Kidney epithelial cell (primary cell): Measurements from ENCODE around the gene SLC35F3. TPM values are rescaled to one million over a fixed set of nuclear protein-coding genes. Genes with fewer than 3 reads are reported as not detected.

ENCODE experiments used
- DNase-seq: peaks from one replicate; pipeline ENCODE4 v3.0.0-alpha.2; 2010; ENCODE audit warnings: low read depth
- H3K27me3 ChIP-seq: 2 replicates; pipeline ENCODE4 v1.6.0; 2011; ENCODE audit warnings: low read length; ENCODE audit not compliant: control insufficient read depth, insufficient read depth
- H3K36me3 ChIP-seq: 2 replicates; pipeline ENCODE4 v1.5.1; 2011; ENCODE audit warnings: low read length; ENCODE audit not compliant: control insufficient read depth, insufficient read depth
- H3K4me3 ChIP-seq: 2 replicates; pipeline ENCODE4 v1.5.1; 2011; ENCODE audit warnings: low read depth, mild to moderate bottlenecking, control low read depth, low read length
- total RNA-seq: library from RNA; depleted of rRNA; stranded (reverse); fragments of >200 nt; gene quantifications from 2 replicates; pipeline ENCODE4 v1.2.3, GENCODE V29; 2015
- TF ChIP-seq, protein P1 (sequence below): IDR thresholded peaks from 2 replicates; pipeline ENCODE4 v1.5.1; 2011; ENCODE audit warnings: mild to moderate bottlenecking, moderate library complexity, low read length, control low read depth, inconsistent platforms; ENCODE audit not compliant: insufficient read depth, poor library complexity, severe bottlenecking

The SLC35F3 gene
- total RNA-seq, 1 donor from 2014 or later = 1.1 TPM

GRCh38 chr1:234309243-234309597 is 404.7 kb downstream of the SLC35F3 start:
- TF ChIP-seq, protein P1, sequence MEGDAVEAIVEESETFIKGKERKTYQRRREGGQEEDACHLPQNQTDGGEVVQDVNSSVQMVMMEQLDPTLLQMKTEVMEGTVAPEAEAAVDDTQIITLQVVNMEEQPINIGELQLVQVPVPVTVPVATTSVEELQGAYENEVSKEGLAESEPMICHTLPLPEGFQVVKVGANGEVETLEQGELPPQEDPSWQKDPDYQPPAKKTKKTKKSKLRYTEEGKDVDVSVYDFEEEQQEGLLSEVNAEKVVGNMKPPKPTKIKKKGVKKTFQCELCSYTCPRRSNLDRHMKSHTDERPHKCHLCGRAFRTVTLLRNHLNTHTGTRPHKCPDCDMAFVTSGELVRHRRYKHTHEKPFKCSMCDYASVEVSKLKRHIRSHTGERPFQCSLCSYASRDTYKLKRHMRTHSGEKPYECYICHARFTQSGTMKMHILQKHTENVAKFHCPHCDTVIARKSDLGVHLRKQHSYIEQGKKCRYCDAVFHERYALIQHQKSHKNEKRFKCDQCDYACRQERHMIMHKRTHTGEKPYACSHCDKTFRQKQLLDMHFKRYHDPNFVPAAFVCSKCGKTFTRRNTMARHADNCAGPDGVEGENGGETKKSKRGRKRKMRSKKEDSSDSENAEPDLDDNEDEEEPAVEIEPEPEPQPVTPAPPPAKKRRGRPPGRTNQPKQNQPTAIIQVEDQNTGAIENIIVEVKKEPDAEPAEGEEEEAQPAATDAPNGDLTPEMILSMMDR = no peak
- no peak overlapping the region for H3K4me3 ChIP-seq
- H3K36me3 ChIP-seq = no peaks in the 10 kb centered on the region

DNA sequence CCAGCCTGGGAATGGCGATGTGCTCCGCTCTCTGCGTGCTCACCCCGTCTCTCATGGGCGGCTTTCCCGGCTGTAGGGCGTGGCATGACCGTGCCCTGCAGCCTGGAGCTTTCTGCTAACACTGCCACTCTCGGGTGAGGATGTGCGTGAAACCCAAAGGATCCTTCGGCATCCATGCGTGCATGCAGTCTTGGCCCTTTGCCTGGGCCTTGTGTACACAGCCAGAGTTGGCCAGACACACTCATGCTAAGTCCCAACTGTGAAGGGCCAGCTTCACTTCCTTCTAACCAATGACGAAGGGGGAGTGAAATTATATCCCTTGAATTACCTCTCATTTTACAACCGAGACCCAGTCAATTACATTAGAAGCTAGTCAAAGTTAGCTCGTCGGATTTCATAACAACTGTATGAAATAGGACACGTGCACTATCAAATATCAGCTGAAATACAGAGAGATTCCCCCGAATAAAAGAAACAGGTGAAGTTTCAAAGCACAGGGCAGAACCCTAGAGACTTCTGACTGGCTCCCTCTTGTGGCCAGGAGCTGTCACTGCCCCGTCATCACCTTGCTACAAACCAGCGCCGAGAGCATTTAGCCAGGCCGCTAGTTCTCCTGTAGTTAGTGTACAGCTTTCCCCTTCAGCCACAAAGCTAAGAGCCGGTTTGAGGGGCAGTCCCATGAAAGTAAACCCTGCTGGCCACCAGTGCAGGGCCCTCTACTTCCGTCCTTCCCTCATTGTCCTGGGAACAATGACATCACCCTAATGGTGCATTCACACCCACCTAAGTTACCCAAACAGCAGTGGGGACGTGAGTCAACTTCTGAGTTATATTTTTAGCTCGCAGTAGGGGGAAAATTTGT is 405.4 kb downstream of the SLC35F3 start:
- Histone ChIP-seq H3K36me3 (no peaks in the 10 kb centered on the region), H3K4me3 (no peak overlapping the region), H3K27me3 (no peaks in the 10 kb centered on the region)
- DNase-seq = peak; percentile 18
- TF ChIP-seq, protein P1 = peak; percentile 96

More at GRCh38 chr1:234309243-234309597, 404.7 kb downstream of the SLC35F3 start:
- no peak for DNase-seq
- H3K27me3 ChIP-seq = no peaks in the 10 kb centered on the region

GRCh38 chr1:234310460-234310817 is 406.0 kb downstream of the SLC35F3 start:
- Histone ChIP-seq H3K36me3 (no peaks in the 10 kb centered on the region), H3K27me3 (no peaks in the 10 kb centered on the region), H3K4me3 (no peak overlapping the region)
- DNase-seq = no peak
- TF ChIP-seq, protein P1 = no peak

- DNase-seq = no peak
- H3K27me3 ChIP-seq = no peaks in the 10 kb centered on the region
- no peaks in the 10 kb centered on the region for H3K36me3 ChIP-seq
- H3K4me3 ChIP-seq = no peak overlapping the region
- TF ChIP-seq, protein P1 = no peak
Measured at GRCh38 chr1:234311414-234311813, 406.9 kb downstream of the SLC35F3 start.

DNA sequence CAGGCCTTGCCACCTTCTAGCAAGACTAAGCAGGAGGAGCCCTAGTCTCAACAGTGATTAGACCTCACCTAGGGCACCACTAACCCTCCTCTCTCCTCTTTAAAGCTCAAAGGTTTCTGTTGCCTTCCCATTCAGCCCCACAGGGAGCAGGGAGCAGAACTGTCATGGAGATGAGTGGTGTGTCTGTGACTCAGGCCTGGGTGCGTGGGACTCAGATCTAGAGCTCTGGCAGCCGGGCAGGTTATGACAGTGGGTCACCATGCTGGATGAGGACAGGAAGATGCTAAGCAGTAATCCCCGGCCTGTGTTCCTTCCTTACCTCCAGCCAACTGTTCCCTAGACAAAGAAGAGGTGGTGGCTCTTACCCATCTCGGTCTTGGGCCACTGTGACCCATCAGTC is 408.7 kb downstream of the SLC35F3 start:
- no peak overlapping the region for H3K4me3 ChIP-seq
- TF ChIP-seq, protein P1 = no peak
- no peak for DNase-seq

More for the DNA sequence above, 408.7 kb downstream of the SLC35F3 start:
- no peaks in the 10 kb centered on the region for H3K36me3 ChIP-seq
- H3K27me3 ChIP-seq = no peaks in the 10 kb centered on the region
